Activated CD4-positive, alpha-beta T cell treated with anti-CD3 and anti-CD28 coated beads for 36 hours (primary cell): Measurements from ENCODE around the gene PDHA1. TPM values are rescaled to one million over a fixed set of nuclear protein-coding genes. Genes with fewer than 3 reads are reported as not detected.

Experiments used
- ATAC-seq: fragments of 200-7000 bp; cut with Tn5 transposase; one replicate; pipeline ENCODE4 v1.10.0; 2021; ENCODE audit warnings: mild to moderate bottlenecking, moderate library complexity
- CTCF ChIA-PET: fragments of 350-600 bp; sonication (Branson Sonifier 250); formaldehyde crosslinking; loops from one replicate; lab custom pipeline; 2021; ENCODE audit warnings: antibody characterized with exemption; lab: Charles Lee
- POLR2A ChIA-PET: fragments of 350-600 bp; sonication (Branson Sonifier 250); formaldehyde crosslinking; loops from one replicate; lab custom pipeline; 2021; ENCODE audit warnings: antibody characterized with exemption, inconsistent platforms; lab: Charles Lee
- DNase-seq: peaks from one replicate; pipeline ENCODE4 v3.0.0-alpha.2; 2020
- H3K27ac Mint-ChIP-seq: one replicate; pipeline ENCODE4 v1.8.0; 2021; ENCODE audit warnings: mixed read lengths
- H3K27me3 Mint-ChIP-seq: one replicate; pipeline ENCODE4 v1.8.0; 2021; ENCODE audit warnings: mixed read lengths
- H3K36me3 Mint-ChIP-seq: one replicate; pipeline ENCODE4 v1.8.0; 2021; ENCODE audit warnings: low read depth, mixed read lengths
- H3K4me1 Mint-ChIP-seq: one replicate; pipeline ENCODE4 v1.8.0; 2021; ENCODE audit warnings: mixed read lengths
- H3K4me3 Mint-ChIP-seq: one replicate; pipeline ENCODE4 v1.8.0; 2021; ENCODE audit warnings: mild to moderate bottlenecking, moderate library complexity, mixed read lengths
- H3K9me3 Mint-ChIP-seq: one replicate; pipeline ENCODE4 v1.8.0; 2021; ENCODE audit warnings: low read depth, mixed read lengths
- intact Hi-C, 2 experiments: fragments of 100-400 bp; cut with DNase I in 1 of 2; cut with micrococcal nuclease in 1 of 2; formaldehyde crosslinking; loops; one replicate each; pipeline versions ENCODE4 v1.14.2 to v1.15.1; 2022 to 2024; cut with DNase I, micrococcal nuclease
- total RNA-seq, 2 experiments: library from RNA; stranded (reverse); gene quantifications; one replicate each; pipeline ENCODE4 v1.2.3, GENCODE V29; 2021

PDHA1 gene
- total RNA-seq, 2 experiments from 2014 or later = 204 to 217 TPM

DNA sequence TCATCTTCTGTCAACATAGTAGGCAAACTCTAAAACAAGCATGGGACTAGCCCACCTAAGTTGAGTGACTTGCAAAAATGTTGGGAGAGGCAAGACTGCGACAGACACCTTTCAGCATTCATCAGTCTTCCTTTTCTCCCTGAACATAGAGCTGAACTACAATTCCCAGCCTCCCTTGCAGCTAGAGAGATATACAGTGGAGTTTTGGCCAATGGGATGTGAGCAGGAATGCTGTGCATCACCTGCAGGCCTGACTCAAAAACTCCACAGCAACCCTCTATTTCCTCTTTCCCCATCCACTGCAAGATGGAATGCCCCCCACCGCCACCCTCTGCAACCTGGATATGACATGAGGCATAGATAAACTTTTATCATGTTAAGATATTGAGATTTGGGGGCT is 66.5 kb downstream of the PDHA1 start:
- intact Hi-C loops = no loop called here
- peaks cover 6% of the 10 kb centered on the region for H3K27me3 Mint-ChIP-seq
- CTCF ChIA-PET = no interaction called here
- POLR2A ChIA-PET = no interaction called here
- no peaks in the 10 kb centered on the region for H3K4me1 Mint-ChIP-seq
- no peak overlapping the region for H3K27ac Mint-ChIP-seq
- ATAC-seq (no peak), DNase-seq (no peak)
- H3K9me3 Mint-ChIP-seq = no peaks in the 10 kb centered on the region
- no peaks in the 10 kb centered on the region for H3K36me3 Mint-ChIP-seq
- H3K4me3 Mint-ChIP-seq = no peak overlapping the region

Other genes with a start within 250 kb of the PDHA1 start
- not detected for gene ADGRG2, start 221.5 kb upstream of the PDHA1 start, total RNA-seq
- gene MAP3K15, start 171.6 kb downstream of the PDHA1 start, total RNA-seq = 1 to 10 TPM; 1.0 to 1.2 TPM